HCT116 (cell line): Measurements from ENCODE around the gene PACRG.

ENCODE experiments used
- EZH2phosphoT487 ChIP-seq: fragments of 200-600 bp; IDR thresholded peaks from 2 replicates; pipeline ENCODE4 v1.6.1; 2018; ENCODE audit warnings: antibody characterized with exemption, borderline replicate concordance
- FOSL1 ChIP-seq: IDR thresholded peaks from 2 replicates; pipeline ENCODE4 v1.6.1; 2012; ENCODE audit warnings: low read depth
- POLR2A ChIP-seq: IDR thresholded peaks from 2 replicates; pipeline ENCODE4 v1.7.0; 2011; ENCODE audit warnings: borderline replicate concordance; ENCODE audit not compliant: insufficient read depth, insufficient read length; ENCODE audit errors: extremely low read depth
- TF ChIP-seq, protein P1 (sequence below), 3 experiments: fragments of 200-600 bp in 1 of 3; sonication (generic) in 1 of 3; IDR thresholded peaks in 2 of 3; conservative IDR thresholded peaks in 1 of 3; 2 replicates each; pipeline ENCODE4 v1.5.1; 2012 to 2017; ENCODE audit warnings: low read depth in 2 of 3, low read length in 2 of 3, antibody characterized with exemption in 1 of 3, borderline replicate concordance in 1 of 3, control low read depth in 1 of 3, mild to moderate bottlenecking in 1 of 3, mixed read lengths in 1 of 3, mixed run types in 1 of 3, moderate library complexity in 1 of 3; ENCODE audit not compliant: insufficient read depth in 1 of 3
- TF ChIP-seq, protein P2 (sequence below): IDR thresholded peaks from 2 replicates; pipeline ENCODE4 v1.6.1; 2012; ENCODE audit warnings: low read depth

DNA sequence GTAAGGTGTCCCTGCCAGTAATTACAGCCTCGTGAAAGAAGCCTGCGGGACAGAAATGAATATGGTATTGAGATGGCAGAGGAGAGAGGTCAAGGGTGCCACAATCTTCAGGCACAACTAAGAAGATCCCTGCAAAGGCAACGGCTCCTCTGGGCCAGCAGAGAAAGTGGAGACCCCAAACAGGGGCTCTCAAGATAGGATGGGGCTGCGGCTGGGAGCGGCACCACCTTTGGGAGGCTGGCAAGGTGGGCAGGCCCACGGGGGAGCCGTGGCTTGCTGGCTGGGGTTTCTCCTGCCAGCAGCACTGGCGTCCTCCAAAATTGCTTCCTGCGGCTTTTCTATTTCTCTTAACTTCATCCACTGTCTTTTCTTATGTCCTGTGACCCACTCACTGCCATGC is 503.1 kb downstream of the PACRG start:
- TF ChIP-seq EZH2phosphoT487 (no peak), FOSL1 (no peak), POLR2A (no peak)
- TF ChIP-seq, protein P1, sequence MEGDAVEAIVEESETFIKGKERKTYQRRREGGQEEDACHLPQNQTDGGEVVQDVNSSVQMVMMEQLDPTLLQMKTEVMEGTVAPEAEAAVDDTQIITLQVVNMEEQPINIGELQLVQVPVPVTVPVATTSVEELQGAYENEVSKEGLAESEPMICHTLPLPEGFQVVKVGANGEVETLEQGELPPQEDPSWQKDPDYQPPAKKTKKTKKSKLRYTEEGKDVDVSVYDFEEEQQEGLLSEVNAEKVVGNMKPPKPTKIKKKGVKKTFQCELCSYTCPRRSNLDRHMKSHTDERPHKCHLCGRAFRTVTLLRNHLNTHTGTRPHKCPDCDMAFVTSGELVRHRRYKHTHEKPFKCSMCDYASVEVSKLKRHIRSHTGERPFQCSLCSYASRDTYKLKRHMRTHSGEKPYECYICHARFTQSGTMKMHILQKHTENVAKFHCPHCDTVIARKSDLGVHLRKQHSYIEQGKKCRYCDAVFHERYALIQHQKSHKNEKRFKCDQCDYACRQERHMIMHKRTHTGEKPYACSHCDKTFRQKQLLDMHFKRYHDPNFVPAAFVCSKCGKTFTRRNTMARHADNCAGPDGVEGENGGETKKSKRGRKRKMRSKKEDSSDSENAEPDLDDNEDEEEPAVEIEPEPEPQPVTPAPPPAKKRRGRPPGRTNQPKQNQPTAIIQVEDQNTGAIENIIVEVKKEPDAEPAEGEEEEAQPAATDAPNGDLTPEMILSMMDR (IDR thresholded peaks at IDR 0.05 in 2 of 3, conservative IDR thresholded peaks at IDR 0.05 in 1 of 3; ENCODE audit: borderline replicate concordance in 1 of 3, insufficient read depth in 1 of 3, low read depth in 2 of 3, low read length in 2 of 3): no peak
- TF ChIP-seq, protein P2, sequence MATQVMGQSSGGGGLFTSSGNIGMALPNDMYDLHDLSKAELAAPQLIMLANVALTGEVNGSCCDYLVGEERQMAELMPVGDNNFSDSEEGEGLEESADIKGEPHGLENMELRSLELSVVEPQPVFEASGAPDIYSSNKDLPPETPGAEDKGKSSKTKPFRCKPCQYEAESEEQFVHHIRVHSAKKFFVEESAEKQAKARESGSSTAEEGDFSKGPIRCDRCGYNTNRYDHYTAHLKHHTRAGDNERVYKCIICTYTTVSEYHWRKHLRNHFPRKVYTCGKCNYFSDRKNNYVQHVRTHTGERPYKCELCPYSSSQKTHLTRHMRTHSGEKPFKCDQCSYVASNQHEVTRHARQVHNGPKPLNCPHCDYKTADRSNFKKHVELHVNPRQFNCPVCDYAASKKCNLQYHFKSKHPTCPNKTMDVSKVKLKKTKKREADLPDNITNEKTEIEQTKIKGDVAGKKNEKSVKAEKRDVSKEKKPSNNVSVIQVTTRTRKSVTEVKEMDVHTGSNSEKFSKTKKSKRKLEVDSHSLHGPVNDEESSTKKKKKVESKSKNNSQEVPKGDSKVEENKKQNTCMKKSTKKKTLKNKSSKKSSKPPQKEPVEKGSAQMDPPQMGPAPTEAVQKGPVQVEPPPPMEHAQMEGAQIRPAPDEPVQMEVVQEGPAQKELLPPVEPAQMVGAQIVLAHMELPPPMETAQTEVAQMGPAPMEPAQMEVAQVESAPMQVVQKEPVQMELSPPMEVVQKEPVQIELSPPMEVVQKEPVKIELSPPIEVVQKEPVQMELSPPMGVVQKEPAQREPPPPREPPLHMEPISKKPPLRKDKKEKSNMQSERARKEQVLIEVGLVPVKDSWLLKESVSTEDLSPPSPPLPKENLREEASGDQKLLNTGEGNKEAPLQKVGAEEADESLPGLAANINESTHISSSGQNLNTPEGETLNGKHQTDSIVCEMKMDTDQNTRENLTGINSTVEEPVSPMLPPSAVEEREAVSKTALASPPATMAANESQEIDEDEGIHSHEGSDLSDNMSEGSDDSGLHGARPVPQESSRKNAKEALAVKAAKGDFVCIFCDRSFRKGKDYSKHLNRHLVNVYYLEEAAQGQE: no peak
